Thymus (tissue), 14 donors: ENCODE results near the gene OR4K1. TPM values are rescaled to one million over a fixed set of nuclear protein-coding genes. Genes with fewer than 3 reads are reported as not detected.

Experiments
- DNase-seq, 9 donors: peaks; one replicate each; pipeline ENCODE4 v3.0.0-alpha.2; 2013; ENCODE audit warnings: low spot score in 9 of 9, low read depth in 6 of 9, missing footprints in 1 of 9
- H3K27ac ChIP-seq, 2 donors: one replicate each; pipeline ENCODE4 v1.5.1; 2013; ENCODE audit warnings: control low read depth in 1 of 2, low read depth in 1 of 2, low read length in 1 of 2, mild to moderate bottlenecking in 1 of 2, moderate library complexity in 1 of 2
- H3K27me3 ChIP-seq, 2 donors: one replicate each; pipeline ENCODE4 v1.5.1; 2013; ENCODE audit warnings: low read length in 1 of 2; ENCODE audit not compliant: control insufficient read depth in 2 of 2, insufficient read depth in 1 of 2
- H3K36me3 ChIP-seq, 2 donors: one replicate each; pipeline ENCODE4 v1.5.1; 2013; ENCODE audit warnings: low read length in 1 of 2, mild to moderate bottlenecking in 1 of 2, moderate library complexity in 1 of 2; ENCODE audit not compliant: control insufficient read depth in 2 of 2, insufficient read depth in 2 of 2
- H3K4me1 ChIP-seq, 2 donors: one replicate each; pipeline ENCODE4 v1.5.1; 2013; ENCODE audit warnings: low read length in 2 of 2; ENCODE audit not compliant: control insufficient read depth in 2 of 2, insufficient read depth in 2 of 2
- H3K4me3 ChIP-seq, 2 donors: one replicate each; pipeline ENCODE4 v1.5.1; 2013; ENCODE audit warnings: low read length in 2 of 2, control low read depth in 1 of 2, mild to moderate bottlenecking in 1 of 2
- H3K9me3 ChIP-seq, 2 donors: one replicate each; pipeline ENCODE4 v1.5.1; 2013; ENCODE audit warnings: low read length in 1 of 2, mild to moderate bottlenecking in 1 of 2; ENCODE audit not compliant: control insufficient read depth in 2 of 2, insufficient read depth in 1 of 2
- WGBS: extraction: QIAGEN DNeasy Blood & Tissue Kit; methylation state at CpG from one replicate; pipeline ENCODE4 v1.1.7; 2013; 5-methylcytosine and 5-hydroxymethylcytosine counted together
- long read RNA-seq, 10 donors: transcript quantifications; one replicate each; lab custom pipeline, GENCODE V29; 2026
- polyA plus RNA-seq: library from polyadenylated mRNA; stranded (reverse); fragments of 200-250 nt; gene quantifications from one replicate; pipeline ENCODE4 v1.2.3, GENCODE V29; 2013
- total RNA-seq: library from RNA; stranded (reverse); fragments of 120-200 nt; gene quantifications from one replicate; pipeline ENCODE4 v1.2.4, GENCODE V29; 2013
- donor health status: healthy.

OR4K1 gene, protein sequence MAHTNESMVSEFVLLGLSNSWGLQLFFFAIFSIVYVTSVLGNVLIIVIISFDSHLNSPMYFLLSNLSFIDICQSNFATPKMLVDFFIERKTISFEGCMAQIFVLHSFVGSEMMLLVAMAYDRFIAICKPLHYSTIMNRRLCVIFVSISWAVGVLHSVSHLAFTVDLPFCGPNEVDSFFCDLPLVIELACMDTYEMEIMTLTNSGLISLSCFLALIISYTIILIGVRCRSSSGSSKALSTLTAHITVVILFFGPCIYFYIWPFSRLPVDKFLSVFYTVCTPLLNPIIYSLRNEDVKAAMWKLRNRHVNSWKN
- total RNA-seq: not detected
- polyA plus RNA-seq: 0.02 TPM
- long read RNA-seq, donor 1: 0 reads
- long read RNA-seq, donor 2: 0 reads
- long read RNA-seq, donor 3: 0 reads
- long read RNA-seq, donor 4: 0 reads
- long read RNA-seq, donor 5: 0 reads
- long read RNA-seq, donor 6: 0 reads
- long read RNA-seq, donor 7: 0 reads
- long read RNA-seq, donor 8, partial matches to known transcripts: 0 of 1 reads
- long read RNA-seq, donor 8, other reads (novel, unspliced or antisense): 0 of 1 reads
- long read RNA-seq, donor 9: 0 reads
- long read RNA-seq, donor 10: 0 reads

DNA sequence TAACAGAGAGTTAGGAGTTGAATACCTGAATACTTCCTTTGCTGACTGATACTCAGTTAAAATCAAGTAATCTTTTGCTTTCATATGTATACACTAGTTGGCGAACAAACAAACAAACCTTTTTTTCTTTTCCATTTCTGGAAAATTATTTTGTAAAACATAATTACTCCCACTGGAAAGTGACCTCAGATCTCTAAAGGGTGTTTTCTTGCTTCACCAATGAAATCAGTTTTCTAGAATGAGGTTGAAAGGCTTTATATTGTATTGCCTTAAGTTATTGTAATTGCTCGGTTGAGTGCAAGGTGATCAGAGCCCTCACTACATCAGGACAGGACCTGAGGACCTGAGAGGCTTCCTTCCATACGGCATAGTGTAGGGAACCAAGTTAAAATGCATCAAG is at the start of gene OR4K1:
Gene OR4K1, plus strand, starts transcription at position 301 of the 400 bp plus-strand sequence. CDS start 4,750 bp downstream, outside the sequence.
- Histone ChIP-seq H3K9me3 (no peaks in the 10 kb centered on the region), H3K36me3 (no peaks in the 10 kb centered on the region), H3K4me1 (no peaks in the 10 kb centered on the region), H3K27ac (no peak within 1 kb of the TSS), H3K27me3 (no peaks in the 10 kb centered on the region), H3K4me3 (no peak within 1 kb of the TSS)
- WGBS: 66% methylated on average over 3 of the region's 3 CpGs
- no peak for DNase-seq

DNA sequence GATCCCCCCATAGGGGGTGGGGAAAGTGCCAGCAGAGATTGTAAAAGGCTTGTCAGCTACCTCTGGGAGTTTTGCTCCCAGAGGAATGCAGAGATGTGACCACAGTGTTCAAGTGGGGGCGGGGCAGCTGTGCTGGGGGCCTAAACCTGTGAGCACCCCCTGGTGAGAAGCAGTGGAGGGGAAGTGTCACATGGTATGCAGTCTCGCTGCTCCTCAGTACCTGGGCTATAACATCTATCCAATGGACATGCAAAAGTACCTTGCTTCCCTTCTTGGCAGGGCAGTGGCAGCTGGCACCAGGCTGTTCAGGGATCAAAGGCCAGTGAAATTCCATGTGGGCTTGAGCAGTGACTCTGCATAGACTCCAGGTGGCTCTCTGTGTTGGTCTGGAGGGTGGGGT is 35.4 kb upstream of the OR4K1 start:
- WGBS: 60% methylated on average over 2 of the region's 2 CpGs
- peaks cover 2 to 15% of the 10 kb centered on the region in 2 donors for H3K9me3 ChIP-seq
- H3K27ac ChIP-seq: no peak overlapping the region
- no peaks in the 10 kb centered on the region for H3K27me3 ChIP-seq
- H3K36me3 ChIP-seq: no peaks in the 10 kb centered on the region
- DNase-seq: no peak
- no peaks in the 10 kb centered on the region for H3K4me1 ChIP-seq
- no peak overlapping the region for H3K4me3 ChIP-seq

DNA sequence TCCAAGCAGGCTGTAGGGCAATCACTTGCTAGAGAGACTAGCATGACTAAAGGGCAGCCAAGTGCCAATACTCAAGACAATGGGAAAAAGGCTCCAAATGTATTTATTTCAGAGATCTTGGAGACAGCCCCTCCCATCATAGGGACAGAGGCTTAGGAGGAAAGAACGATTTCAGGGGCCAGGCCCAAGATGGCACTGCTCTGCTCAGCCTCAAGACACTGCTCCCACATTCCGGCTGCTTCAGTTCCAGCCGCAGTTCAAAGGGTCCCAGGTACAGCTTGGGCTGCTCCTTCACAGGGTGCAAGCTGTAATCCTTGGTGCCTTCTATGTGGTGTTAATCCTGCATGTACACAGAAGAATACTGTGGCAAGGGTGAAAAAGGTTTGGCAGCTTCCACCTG is 29.7 kb upstream of the OR4K1 start:
- peaks cover 0 to 3% of the 10 kb centered on the region in 2 donors for H3K9me3 ChIP-seq
- no peak overlapping the region for H3K4me3 ChIP-seq
- H3K27ac ChIP-seq: no peak overlapping the region
- WGBS: 76% methylated on average over 3 of the region's 3 CpGs
- no peaks in the 10 kb centered on the region for H3K36me3 ChIP-seq
- no peaks in the 10 kb centered on the region for H3K27me3 ChIP-seq
- DNase-seq: no peak
- H3K4me1 ChIP-seq: no peaks in the 10 kb centered on the region

DNA sequence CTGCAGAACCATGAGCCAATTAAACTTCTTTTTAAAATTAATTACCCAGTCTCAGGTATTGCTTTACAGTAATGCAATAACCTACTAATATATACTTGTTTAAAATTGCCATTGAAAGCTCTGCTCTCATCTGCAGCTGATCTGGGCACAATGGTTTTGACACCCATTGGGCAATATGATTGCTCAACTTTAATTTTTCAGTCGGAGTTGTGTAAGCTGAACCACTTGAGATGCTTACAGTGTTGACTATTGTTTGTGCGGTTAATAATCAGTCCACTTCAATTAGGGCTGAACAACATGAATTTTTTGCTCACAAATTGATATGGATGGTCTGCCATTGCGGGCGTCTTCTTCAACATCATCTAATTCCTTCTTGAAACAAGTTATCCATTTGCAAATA is 28.3 kb upstream of the OR4K1 start:
- Histone ChIP-seq H3K9me3 (peaks cover 0 to 3% of the 10 kb centered on the region in 2 donors), H3K27me3 (no peaks in the 10 kb centered on the region), H3K36me3 (no peaks in the 10 kb centered on the region), H3K4me3 (no peak overlapping the region), H3K4me1 (no peaks in the 10 kb centered on the region), H3K27ac (no peak overlapping the region)
- DNase-seq: no peak
- 82% methylated on average over 4 of the region's 4 CpGs for WGBS

DNA sequence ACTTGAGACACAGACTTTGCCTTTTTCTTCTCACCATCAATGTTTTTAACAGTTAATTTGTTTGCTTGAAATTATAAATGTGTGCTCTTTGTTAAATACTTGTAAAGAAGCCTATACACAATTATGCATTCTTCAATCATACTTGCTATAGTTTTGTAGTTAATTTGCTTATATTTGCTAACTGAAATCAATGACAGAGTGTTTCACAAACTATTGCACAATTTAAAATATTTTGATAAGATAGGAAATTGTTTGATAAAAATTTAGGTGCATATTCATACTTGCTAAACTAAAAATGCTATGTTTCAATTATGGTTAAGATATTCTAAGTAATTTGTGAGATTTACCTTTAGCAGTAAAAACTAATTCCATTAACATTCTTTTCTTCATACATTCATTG is 24.1 kb upstream of the OR4K1 start:
- H3K9me3 ChIP-seq: peaks cover 0 to 3% of the 10 kb centered on the region in 2 donors
- DNase-seq: no peak
- H3K36me3 ChIP-seq: no peaks in the 10 kb centered on the region
- H3K4me1 ChIP-seq: no peaks in the 10 kb centered on the region
- no peak overlapping the region for H3K4me3 ChIP-seq
- H3K27ac ChIP-seq: no peak overlapping the region
- H3K27me3 ChIP-seq: no peaks in the 10 kb centered on the region

DNA sequence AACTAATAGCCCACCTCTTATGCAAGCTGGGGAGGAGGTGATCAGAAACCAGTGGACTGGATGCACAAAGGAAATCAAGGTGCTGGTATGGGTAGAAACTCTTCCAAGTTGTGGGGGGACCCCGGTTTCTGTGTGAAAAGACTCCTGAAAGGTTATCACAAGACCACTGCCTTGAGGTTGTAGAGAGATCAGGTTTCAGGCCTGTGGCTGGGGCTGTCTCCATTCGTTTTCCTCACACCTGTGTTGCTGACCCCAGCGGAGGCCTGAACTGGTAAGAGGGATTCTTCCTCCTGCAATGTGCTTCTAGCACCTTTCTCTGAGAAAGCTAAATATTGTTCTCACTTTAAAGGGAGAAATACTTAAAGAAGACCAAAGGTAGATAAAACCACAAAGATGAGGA is 19.6 kb upstream of the OR4K1 start:
- WGBS: 57% methylated on average over 3 of the region's 3 CpGs
- Histone ChIP-seq H3K36me3 (no peaks in the 10 kb centered on the region), H3K27me3 (no peaks in the 10 kb centered on the region), H3K9me3 (peaks cover 0 to 5% of the 10 kb centered on the region in 2 donors), H3K4me3 (no peak overlapping the region), H3K27ac (no peak overlapping the region), H3K4me1 (no peaks in the 10 kb centered on the region)
- DNase-seq: no peak

DNA sequence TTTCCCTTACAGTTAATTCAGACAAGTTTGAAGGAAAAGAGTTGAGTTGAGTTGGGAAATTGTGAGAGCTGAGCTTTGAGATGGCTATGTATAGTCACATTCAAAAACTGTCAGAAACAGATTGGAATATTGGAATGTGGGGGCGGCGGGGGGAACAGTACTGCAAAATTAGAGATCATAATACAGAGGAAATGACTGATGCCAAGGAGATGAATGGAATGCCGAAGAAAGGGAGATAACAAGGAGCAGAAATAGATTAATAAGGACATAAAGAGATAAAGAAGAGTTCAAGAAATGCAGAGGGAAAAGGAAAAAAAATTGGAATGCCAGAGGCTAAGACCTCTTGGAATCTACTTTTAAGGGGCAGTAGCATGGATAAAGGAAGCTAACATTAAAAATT is 13.5 kb upstream of the OR4K1 start:
- H3K27me3 ChIP-seq: no peaks in the 10 kb centered on the region
- no peak overlapping the region for H3K4me3 ChIP-seq
- H3K4me1 ChIP-seq: no peaks in the 10 kb centered on the region
- no peak for DNase-seq
- H3K36me3 ChIP-seq: no peaks in the 10 kb centered on the region
- H3K27ac ChIP-seq: no peak overlapping the region
- WGBS: 77% methylated on average over 3 of the region's 3 CpGs
- peaks cover 0 to 3% of the 10 kb centered on the region in 2 donors for H3K9me3 ChIP-seq

DNA sequence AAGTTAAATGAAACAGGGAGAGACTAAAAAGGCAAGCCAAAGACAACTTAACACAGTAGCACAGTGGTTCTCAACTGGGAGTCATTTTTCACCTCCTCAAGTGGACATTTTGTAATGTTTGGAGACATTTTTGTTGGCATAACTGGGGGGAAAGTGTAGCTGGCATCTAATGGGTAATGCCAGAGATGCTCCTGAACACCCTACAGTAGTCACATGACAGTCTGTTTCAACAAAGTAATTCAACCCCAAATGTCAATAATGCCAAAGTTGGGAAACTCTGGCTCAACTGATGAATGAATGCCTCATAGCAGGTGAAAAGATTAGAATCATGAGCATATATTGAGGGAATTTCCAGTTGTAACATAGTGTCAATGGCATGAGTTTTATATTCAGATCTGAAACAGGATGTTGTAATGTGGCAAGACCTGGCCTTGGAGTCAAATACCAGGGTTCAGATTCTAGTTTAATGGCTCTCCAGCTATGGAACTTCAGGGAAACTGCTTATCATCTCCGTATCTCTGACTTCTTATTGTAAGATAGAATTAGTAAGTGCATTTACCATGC is 12.7 kb upstream of the OR4K1 start:
- Histone ChIP-seq H3K9me3 (peaks cover 0 to 3% of the 10 kb centered on the region in 2 donors), H3K4me3 (no peak overlapping the region), H3K27me3 (no peaks in the 10 kb centered on the region), H3K27ac (no peak overlapping the region), H3K36me3 (no peaks in the 10 kb centered on the region), H3K4me1 (no peaks in the 10 kb centered on the region)
- 65% methylated on average over 1 of the region's 1 CpG for WGBS
- no peak for DNase-seq

DNA sequence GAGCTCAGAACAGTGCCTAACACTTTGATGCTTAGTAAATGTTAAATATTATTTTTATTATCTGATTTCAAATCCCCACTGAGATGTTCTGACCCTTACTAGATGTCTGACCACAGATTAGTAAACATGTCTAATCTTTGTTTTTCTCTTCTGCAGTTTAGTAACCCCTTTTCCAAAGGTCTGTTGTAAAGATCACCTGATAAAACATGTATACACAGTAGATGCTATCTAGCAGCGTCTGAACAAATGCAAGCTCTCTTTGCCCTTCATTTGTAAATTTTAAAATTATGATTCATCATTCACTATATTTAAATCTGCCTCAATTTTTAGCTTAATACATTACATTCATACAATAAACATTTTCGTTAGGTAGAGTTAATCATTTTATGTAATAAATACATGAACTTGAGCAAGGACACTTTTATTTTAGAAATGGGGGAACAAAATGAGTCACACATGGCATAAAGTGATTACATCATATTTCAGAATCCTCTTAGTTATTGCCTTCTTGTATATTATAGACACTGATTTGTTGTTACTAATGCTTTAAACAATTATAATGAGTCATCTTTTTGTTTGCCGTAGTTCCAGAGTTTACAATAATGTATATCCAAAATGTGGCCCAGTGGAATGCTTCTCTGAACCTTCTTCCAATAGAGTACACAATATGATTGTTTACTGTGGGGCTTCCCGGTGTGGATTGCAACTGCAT is 12.0 kb upstream of the OR4K1 start:
- Histone ChIP-seq H3K9me3 (peaks cover 0 to 3% of the 10 kb centered on the region in 2 donors), H3K36me3 (no peaks in the 10 kb centered on the region)

More for the DNA sequence above, 12.0 kb upstream of the OR4K1 start:
- Histone ChIP-seq H3K4me3 (no peak overlapping the region), H3K27ac (no peak overlapping the region), H3K4me1 (no peaks in the 10 kb centered on the region), H3K27me3 (no peaks in the 10 kb centered on the region)
- WGBS: 62% methylated on average over 4 of the region's 4 CpGs
- DNase-seq: no peak
